Astrocyte of the cerebellum (primary cell): ENCODE measurements around the gene TMEM235.

Source experiments
- DNase-seq: peaks from one replicate; pipeline ENCODE4 v3.0.0-alpha.2; 2011; ENCODE audit warnings: low read depth
- H3K4me3 ChIP-seq: 2 replicates; pipeline ENCODE4 v1.5.1; 2011; ENCODE audit warnings: mild to moderate bottlenecking, low read depth, low read length, moderate library complexity
- CTCF ChIP-seq: IDR thresholded peaks from 2 replicates; pipeline ENCODE4 v1.5.1; 2012; ENCODE audit warnings: low read length, low read depth, moderate library complexity, mild to moderate bottlenecking; ENCODE audit errors: missing control alignments
- in situ Hi-C: cut with HindIII; loops from 2 replicates; pipeline ENCODE4 v1.10.0; 2017; ENCODE audit warnings: low sequenced_read_pairs

The TMEM235 gene

DNA sequence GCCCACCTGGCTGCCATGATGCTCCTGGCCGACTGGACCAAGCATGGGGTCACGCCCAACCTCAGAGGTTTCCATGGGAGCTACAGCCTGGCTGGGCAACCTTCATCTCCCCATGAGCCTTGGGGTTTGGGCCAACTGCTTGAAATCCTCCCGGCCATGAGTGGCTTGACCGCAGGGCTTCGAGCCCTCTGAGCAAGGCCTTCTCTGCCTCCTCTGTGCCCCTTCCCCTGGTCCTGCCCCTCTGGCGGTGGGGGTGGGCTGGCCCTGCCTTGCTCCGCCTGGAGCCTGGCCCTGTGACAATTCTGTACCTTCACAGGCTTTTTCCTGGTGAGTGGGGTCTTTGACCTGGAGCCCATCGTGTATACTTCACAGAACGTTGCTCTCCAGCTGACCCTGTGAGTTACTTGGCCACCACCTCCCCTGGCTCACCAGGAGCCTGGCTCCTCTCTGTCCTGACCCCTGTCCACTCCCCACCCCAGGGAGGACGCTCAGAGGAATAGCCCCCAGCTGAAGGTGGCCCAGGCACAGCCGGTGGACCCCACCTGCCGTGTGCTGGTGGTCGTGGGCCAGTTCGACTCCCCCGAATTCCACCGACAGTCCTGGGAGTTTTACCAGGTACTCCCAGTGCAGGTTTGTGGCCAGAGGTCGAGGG, 26.2 kb upstream of the TMEM235 start:
- in situ Hi-C loops = no loop called here
- no peak for TF ChIP-seq CTCF
- H3K4me3 ChIP-seq = no peak overlapping the region
- no peak for DNase-seq

- no peak for TF ChIP-seq CTCF
- H3K4me3 ChIP-seq = no peak overlapping the region
- no peak for DNase-seq
- in situ Hi-C loops = no loop called here
Observed at GRCh38 chr17:78206298-78206697, 25.1 kb upstream of the TMEM235 start.

- no peak for TF ChIP-seq CTCF
Observed at GRCh38 chr17:78208486-78208885, 22.9 kb upstream of the TMEM235 start.

GRCh38 chr17:78210111-78210510, 21.3 kb upstream of the TMEM235 start:
- no peak for TF ChIP-seq CTCF
- H3K4me3 ChIP-seq = no peak overlapping the region
- in situ Hi-C loops = no loop called here
- no peak for DNase-seq

More at GRCh38 chr17:78208486-78208885, 22.9 kb upstream of the TMEM235 start:
- in situ Hi-C loops = no loop called here
- no peak overlapping the region for H3K4me3 ChIP-seq
- DNase-seq = no peak

- no peak for DNase-seq
- TF ChIP-seq CTCF = no peak
- in situ Hi-C loops = no loop called here
- H3K4me3 ChIP-seq = no peak overlapping the region
Observed at GRCh38 chr17:78211032-78211431, 20.4 kb upstream of the TMEM235 start.

DNA sequence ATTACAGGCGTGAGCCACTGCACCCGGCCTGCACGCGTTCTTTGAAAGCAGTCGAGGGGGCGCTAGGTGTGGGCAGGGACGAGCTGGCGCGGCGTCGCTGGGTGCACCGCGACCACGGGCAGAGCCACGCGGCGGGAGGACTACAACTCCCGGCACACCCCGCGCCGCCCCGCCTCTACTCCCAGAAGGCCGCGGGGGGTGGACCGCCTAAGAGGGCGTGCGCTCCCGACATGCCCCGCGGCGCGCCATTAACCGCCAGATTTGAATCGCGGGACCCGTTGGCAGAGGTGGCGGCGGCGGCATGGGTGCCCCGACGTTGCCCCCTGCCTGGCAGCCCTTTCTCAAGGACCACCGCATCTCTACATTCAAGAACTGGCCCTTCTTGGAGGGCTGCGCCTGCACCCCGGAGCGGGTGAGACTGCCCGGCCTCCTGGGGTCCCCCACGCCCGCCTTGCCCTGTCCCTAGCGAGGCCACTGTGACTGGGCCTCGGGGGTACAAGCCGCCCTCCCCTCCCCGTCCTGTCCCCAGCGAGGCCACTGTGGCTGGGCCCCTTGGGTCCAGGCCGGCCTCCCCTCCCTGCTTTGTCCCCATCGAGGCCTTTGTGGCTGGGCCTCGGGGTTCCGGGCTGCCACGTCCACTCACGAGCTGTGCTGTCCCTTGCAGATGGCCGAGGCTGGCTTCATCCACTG, 17.3 kb upstream of the TMEM235 start, which contains the start of gene BIRC5:
Gene BIRC5, plus strand, starts transcription at position 238 of the 690 bp plus-strand sequence. Its CDS starts 64 bp downstream, at position 302.
- peak within 1 kb of the TSS; percentile 72 for H3K4me3 ChIP-seq
- DNase-seq = peak; percentile 39
- in situ Hi-C loops = no loop called here
- no peak for TF ChIP-seq CTCF
